Muscle layer of duodenum (tissue), 2 donors: ENCODE data around the gene DBH.

ENCODE experiments used
- H3K27ac ChIP-seq: one replicate; pipeline ENCODE4 v1.7.0; 2013; ENCODE audit warnings: mild to moderate bottlenecking, low read length
- H3K27me3 ChIP-seq: one replicate; pipeline ENCODE4 v1.7.0; 2013; ENCODE audit warnings: low read depth, mild to moderate bottlenecking, control low read depth, low read length
- H3K36me3 ChIP-seq, 2 donors: one replicate each; pipeline ENCODE4 v1.7.0; 2013; ENCODE audit warnings: low read length in 2 of 2, control low read depth in 1 of 2, mild to moderate bottlenecking in 1 of 2; ENCODE audit not compliant: insufficient read depth in 2 of 2, control insufficient read depth in 1 of 2
- H3K4me1 ChIP-seq, 2 donors: one replicate each; pipeline ENCODE4 v1.7.0; 2013; ENCODE audit warnings: low read length in 2 of 2, mild to moderate bottlenecking in 2 of 2, control low read depth in 1 of 2, moderate library complexity in 1 of 2; ENCODE audit not compliant: insufficient read depth in 2 of 2, control insufficient read depth in 1 of 2
- H3K4me3 ChIP-seq, 2 donors: one replicate each; pipeline ENCODE4 v1.7.0; 2013; ENCODE audit warnings: low read length in 2 of 2, low read depth in 1 of 2, mild to moderate bottlenecking in 1 of 2
- H3K9me3 ChIP-seq, 2 donors: one replicate each; pipeline ENCODE4 v1.7.0; 2013; ENCODE audit warnings: low read length in 2 of 2, control low read depth in 1 of 2, mild to moderate bottlenecking in 1 of 2; ENCODE audit not compliant: control insufficient read depth in 1 of 2
- donor health status: healthy.

DBH gene

DNA sequence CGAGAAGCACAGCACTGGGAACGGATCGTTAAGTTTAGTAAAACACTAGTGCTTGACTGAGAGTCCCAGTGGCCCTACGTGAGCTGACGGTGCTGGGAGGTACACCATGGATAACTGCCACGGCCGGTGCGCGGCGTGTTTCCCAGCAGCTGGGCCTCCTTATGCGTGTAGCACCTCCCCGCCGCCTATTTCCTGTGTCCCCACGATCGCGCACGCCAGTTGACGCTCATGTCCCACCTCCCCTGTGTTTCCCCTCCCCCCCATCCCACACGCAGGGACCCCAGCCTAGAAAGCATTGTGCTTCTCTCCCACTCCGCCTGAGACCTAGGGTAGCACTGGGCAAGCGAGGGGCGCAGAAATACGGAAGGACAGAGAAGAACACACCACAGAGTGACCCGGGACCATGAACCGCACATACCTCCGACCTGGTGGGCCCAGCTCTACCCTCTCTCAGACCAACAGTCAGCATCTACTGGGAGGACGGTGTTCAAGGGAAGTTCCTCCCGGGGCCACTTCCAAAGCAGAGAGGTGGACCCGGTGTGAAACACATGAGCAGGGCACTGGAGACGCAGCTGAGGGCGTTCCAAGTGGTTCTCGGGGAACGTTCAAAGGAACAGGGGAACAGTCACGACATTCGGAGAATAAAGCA lies 45.6 kb downstream of the DBH start:
- Histone ChIP-seq H3K27me3 (no peaks in the 10 kb centered on the region), H3K9me3 (no peaks in the 10 kb centered on the region), H3K4me3 (no peak overlapping the region), H3K36me3 (no peaks in the 10 kb centered on the region), H3K4me1 (peaks cover 0 to 16% of the 10 kb centered on the region in 2 donors), H3K27ac (no peak overlapping the region)

- no peak overlapping the region for H3K27ac ChIP-seq
- H3K4me1 ChIP-seq, result peaks cover 0 to 16% of the 10 kb centered on the region in 2 donors
- H3K4me3 ChIP-seq, result no peak overlapping the region
- H3K36me3 ChIP-seq, result no peaks in the 10 kb centered on the region
- H3K27me3 ChIP-seq, result no peaks in the 10 kb centered on the region
- no peaks in the 10 kb centered on the region for H3K9me3 ChIP-seq
Observed at GRCh38 chr9:133682818-133683585, 46.8 kb downstream of the DBH start.

DNA sequence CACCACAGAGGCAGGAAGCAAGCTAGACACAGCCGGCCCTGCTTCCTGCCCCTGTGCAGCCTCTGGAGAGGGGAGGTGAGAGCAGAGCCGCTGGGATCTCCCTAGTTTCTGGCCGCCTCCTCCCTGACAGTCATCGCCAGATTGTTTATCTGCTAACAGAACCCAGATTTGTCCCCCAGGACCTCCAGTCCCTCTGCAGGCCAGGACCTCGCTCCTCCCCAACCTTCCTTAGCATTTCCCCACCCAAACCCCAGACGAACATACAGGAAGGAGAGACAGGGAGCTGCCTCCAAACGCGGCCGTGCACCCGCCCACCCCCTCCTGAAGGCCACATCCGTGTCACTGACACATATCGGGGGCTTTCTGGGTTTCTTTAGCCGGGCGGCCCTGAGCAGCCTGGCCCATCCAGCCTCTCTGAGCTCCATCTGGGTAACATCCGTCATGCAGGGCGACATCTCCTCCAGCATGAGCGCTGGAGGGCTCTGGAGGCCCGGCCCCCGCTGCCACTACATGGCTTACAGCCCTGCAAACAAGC lies 47.5 kb downstream of the DBH start:
- no peak overlapping the region for H3K4me3 ChIP-seq
- no peak overlapping the region for H3K27ac ChIP-seq
- H3K9me3 ChIP-seq, result no peaks in the 10 kb centered on the region
- no peaks in the 10 kb centered on the region for H3K27me3 ChIP-seq
- no peaks in the 10 kb centered on the region for H3K36me3 ChIP-seq
- peaks cover 0 to 16% of the 10 kb centered on the region in 2 donors for H3K4me1 ChIP-seq

DNA sequence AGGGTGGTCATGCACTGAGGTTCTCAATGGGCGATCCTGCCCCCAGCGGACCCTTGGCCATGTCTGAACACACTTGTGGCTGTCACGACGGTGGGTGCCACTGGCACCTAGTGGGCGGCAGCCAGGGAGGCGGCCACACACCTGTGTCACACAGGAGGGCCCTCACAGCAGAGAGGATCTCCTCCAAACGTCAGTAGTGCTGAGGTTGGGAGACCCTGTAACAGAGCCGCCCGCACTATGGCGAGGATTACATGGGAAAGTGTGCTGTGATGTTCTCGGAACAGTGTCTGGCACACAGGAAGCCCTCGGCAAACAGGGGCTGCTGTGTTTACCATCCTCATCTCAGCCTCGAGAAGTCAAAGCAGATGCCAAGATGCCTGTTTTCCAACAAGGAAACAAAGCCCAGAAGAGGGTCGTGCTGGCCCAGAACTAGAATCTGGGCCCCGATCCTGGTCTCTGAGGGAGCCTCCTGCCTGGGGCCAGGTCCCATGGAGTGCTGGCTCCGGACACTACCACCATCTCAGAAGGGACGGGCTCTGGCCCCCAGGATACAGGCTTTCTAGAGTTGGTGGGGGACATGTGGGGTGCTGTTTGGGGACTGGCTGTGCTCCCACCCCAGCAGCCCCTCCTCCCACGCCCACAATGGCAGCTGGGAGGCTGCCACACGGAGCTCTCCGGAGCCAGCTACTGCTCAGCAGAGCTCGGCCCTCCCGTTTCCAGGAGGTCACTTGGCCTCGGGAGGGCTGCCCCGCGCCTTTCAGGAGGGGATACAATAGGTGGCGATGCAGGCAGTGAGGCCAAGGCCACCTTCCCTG lies 48.2 kb downstream of the DBH start:
- Histone ChIP-seq H3K4me3 (no peak overlapping the region), H3K36me3 (no peaks in the 10 kb centered on the region), H3K27ac (no peak overlapping the region), H3K27me3 (no peaks in the 10 kb centered on the region), H3K4me1 (peaks cover 0 to 12% of the 10 kb centered on the region in 2 donors), H3K9me3 (no peaks in the 10 kb centered on the region)

GRCh38 chr9:133684936-133685361 lies 48.8 kb downstream of the DBH start:
- Histone ChIP-seq H3K4me1 (peaks cover 0 to 12% of the 10 kb centered on the region in 2 donors), H3K9me3 (no peaks in the 10 kb centered on the region), H3K4me3 (no peak overlapping the region), H3K27ac (no peak overlapping the region), H3K36me3 (no peaks in the 10 kb centered on the region), H3K27me3 (no peaks in the 10 kb centered on the region)

GRCh38 chr9:133685653-133686609 lies 49.8 kb downstream of the DBH start:
- H3K4me1 ChIP-seq, result peaks cover 0 to 12% of the 10 kb centered on the region in 2 donors
- H3K9me3 ChIP-seq, result no peaks in the 10 kb centered on the region
- no peaks in the 10 kb centered on the region for H3K36me3 ChIP-seq
- no peaks in the 10 kb centered on the region for H3K27me3 ChIP-seq
- no peak overlapping the region for H3K27ac ChIP-seq
- no peak overlapping the region for H3K4me3 ChIP-seq

DNA sequence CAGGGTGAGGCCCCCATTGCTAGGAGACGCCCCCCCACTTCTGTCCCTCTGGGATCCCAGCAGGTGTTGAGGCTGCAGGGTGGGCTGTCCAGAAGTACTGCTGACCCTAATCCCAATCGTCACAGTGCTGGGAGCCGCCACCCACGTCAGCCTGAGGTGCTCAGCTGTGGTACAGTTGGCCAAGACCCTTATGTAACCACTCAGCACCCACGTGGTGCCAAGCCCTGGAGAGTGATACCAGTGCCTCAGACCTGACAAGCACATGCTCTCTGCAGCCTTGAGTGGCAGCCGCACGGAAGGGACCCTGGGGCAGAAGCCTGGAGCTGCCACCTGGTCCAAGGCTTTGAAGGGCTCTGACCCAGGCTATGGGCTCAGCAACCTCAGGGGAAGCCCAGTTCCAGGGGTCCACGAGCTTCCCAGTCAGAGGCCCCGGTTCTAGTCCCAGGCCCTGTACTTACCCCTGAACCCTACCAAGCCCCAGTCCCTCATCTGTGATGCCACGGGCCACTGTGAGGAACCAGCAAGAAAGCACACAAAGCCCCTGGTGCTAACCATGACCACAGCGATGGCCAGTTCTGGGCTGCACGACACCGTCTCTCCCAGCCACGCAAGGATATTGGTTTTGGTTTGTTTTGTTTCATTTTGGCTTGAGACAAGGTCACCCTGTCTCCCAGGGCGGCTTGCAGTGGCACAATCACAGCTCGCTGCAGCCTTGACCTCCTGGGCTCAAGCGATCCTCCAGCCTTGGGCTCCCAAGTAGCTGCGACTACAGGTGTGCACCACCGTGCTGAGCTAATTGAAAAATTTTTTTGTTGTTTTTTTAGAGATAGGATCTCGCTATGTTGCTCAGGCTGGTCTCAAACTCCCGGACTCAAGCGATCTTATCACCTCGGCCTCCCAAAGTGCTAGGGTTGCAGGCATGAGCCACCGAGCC lies 50.7 kb downstream of the DBH start:
- no peaks in the 10 kb centered on the region for H3K9me3 ChIP-seq
- H3K27me3 ChIP-seq, result no peaks in the 10 kb centered on the region
- H3K4me3 ChIP-seq, result no peak overlapping the region
- no peak overlapping the region for H3K27ac ChIP-seq
- H3K4me1 ChIP-seq, result peaks cover 0 to 12% of the 10 kb centered on the region in 2 donors
- no peaks in the 10 kb centered on the region for H3K36me3 ChIP-seq

DNA sequence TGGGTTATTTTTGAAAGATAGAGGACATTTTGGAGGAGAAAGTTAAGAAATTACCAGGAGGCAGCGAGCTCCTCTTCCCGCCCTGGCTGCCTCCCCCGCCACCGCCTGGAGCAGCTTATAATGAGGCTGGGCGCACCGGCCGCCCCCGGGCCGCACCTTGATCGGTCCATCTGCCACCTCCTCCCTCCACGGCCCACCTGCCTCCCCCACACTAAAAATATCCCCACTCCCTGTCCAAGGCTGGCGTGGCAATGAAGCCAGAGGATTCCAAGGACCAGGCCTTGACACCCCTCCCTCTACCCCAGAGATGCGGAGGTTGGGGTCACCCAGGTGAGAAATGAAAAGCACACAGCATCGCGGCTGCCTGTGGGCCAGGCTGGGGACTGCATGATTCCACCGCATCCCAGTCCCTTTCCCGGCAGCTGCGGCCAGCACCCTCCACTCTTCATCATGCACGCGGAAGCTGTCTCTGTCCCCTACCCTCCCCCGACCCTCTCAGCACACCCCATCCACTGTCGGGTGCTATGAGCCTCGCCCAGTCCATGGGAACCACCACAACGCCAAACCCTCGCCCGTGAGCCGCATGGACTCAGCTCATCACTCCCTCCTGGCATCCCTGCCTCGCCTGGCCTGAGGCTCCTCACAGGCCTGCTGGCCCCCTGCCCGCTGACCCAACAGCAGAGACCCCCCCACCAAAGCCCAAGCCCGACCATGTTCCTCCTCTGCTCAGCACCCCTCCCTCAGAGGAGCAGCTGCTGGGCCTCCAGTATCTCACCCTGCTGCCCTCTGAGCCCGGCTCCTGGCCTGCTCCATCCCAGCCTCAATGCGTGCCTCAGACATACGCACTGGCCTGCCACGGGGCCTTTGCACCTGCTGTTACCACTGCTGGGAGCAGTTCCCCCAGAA lies 51.9 kb downstream of the DBH start:
- H3K36me3 ChIP-seq, result no peaks in the 10 kb centered on the region
- no peak overlapping the region for H3K27ac ChIP-seq
- no peaks in the 10 kb centered on the region for H3K9me3 ChIP-seq
- no peaks in the 10 kb centered on the region for H3K27me3 ChIP-seq
- peaks cover 0 to 7% of the 10 kb centered on the region in 2 donors for H3K4me1 ChIP-seq
- H3K4me3 ChIP-seq, result no peak overlapping the region

DNA sequence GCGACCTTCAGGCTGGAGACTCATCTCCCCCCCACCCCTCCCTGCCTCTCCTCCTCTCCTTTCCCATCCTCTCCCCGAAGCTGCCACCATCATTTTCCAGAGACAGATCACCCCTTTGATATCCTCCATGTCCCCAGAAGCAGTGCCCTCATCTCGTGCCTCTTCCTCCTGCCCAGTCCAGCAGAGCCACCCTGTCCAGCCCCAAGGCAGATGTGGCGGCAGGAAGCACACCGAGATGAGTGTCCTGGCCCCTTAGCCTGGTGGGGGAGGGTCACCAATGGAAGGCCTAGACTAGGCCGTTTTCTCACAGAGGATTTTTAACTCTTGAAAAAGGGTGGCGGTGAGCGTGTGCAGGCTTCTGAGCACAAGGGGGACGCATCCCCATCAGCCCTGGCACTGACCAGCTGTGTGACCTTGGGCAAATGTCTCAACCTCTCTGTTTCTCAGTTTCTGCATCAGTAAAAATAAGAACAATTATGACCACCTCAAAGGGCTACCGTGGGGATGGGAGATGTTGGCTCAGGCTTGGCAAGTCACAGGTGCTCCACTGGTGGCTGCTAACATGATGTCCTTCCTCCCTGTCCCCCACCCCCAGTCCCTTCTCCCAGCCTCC lies 53.1 kb downstream of the DBH start:
- peaks cover 0 to 3% of the 10 kb centered on the region in 2 donors for H3K36me3 ChIP-seq
- no peaks in the 10 kb centered on the region for H3K4me1 ChIP-seq
- no peak overlapping the region for H3K27ac ChIP-seq
- H3K9me3 ChIP-seq, result no peaks in the 10 kb centered on the region
- H3K27me3 ChIP-seq, result no peaks in the 10 kb centered on the region
- no peak overlapping the region for H3K4me3 ChIP-seq
